GM18858 (cell line): ENCODE data around the gene CDK8.

Experiments
- ATAC-seq: cut with Tn5 transposase; IDR thresholded peaks from one replicate; pipeline ENCODE4 v1.9.1; 2021; ENCODE audit not compliant: unreplicated experiment

CDK8 gene

DNA sequence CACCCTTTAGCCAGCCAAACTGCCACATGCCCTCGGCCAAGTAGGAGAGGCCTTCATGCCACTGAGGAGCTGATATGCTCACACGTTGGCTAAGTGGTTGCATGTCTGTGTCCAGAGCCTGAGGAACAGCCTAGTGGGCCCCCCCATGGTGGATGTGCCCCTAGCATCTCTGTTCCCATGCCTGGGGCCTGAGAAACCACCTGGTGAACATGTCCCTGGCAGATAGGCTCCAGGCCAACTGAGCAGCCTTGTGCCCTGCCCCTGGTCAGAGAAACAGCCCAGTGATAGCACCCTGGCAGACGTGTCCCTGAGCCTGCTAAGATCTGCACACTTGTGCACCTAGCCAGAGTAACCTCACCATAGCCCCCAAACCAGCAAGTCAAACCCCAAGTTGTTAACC, 181.7 kb downstream of the CDK8 start:
- no peak for ATAC-seq

DNA sequence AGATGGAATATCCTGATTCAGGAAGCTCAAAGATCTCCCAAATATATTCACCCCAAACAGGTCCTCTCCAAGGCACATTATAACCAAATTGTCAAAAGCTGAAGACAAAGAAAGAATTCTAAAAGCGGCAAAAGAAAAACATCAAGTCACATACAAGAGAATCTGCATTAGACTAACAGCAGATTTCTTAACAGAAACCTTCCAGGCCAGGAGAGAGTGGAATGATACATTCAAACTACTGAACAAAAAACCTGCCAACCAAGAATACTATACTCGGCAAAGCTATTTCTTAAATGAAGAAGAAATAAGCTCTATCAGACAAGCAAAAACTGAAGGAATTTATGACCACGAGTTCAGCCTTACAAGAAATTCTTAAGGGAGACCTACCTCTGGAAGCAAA, 183.0 kb downstream of the CDK8 start:
- ATAC-seq = no peak

DNA sequence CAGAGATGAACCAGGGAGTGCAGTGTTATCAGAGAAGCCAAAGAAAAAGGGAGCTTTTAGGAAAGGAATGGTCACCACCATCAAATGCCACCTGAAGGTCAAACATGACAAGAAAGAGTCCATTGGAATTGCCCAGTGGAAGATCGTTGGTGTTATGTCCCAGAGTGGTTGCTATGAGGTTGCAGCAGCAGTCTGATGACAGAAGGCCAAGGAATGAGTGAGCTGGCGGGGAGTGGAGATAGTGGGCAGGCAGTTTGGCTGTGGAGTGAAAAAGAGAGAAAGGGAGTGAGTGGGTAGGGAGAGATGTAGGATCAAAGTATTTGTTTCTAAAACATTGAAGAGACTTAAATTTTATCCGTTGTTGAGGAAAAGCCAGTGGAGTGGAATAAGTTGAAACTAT, 186.2 kb downstream of the CDK8 start:
- ATAC-seq = no peak

DNA sequence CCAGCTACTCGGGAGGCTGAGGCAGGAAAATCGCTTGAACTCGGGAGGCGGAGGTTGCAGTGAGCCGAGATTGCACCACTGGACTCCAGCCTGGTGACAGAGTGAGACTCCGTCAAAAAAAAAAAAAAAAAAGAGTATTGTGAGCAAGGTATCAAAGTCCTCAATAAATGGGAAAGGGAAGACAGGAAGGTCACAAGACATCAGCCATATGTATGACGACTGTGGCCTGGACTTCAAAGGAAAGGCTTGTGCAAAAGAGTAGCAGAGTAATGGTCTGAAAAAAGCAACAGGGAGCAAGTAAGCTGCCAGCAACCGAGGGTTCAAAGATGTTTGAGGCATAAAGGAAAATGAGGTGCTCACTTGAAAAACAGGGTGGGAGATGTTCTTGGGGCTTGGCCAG, 187.5 kb downstream of the CDK8 start:
- ATAC-seq = no peak

DNA sequence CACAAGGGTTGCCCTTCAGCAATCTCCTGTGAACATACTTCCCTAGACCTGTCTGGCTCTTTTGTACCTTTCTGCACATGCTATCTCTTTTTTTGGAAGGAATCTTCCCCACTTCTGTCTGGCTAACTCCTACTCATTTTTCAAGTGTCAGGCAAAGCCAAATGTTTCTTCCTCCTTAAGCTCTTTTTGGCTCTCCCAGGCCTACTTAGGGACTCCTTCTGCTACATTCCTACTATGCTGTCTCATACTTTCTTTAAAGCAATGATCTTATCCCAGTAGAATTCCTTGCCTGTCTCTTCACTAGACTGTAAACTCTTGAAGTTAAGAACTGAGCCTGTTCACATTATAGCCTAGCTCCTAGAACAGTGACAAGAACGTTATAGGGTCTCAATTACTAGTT, 188.6 kb downstream of the CDK8 start:
- no peak for ATAC-seq

DNA sequence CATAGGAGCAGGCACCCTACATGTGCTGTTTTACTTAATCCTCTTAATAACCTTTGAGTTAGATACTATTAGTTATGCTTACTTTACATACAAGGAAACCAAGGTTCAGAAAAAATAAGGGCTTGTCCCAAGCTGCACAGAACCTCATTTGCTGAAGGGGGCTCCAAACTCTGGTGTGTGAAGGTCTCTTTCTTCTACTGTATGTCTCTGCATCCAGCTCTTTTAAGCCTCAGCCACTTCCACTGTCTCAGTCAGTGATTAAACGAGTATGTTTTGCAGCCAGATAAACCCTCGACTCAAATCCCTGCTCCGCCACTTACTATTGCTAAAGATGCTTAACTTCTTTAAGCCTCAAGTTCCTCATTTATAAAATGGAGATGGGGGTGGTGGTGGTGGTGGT, 191.2 kb downstream of the CDK8 start:
- ATAC-seq = no peak

DNA sequence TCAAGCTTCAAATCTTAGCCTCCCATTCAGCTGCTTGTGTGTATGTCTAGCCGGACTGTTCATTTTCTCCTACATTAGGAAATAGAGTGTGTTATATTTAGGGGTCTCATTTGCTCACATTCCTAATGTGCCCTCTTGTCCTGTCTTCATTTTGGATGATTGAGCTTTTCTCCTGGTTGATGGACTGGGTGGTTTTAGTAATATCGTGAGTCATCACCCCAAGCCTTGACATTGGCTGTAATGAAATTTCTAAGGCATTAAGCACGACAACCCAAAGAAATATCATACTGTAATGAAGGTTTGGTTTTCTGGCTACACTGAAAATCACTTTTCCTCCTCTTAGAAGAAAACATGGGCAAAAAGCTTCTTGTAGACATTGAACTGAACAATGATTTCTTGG, 192.8 kb downstream of the CDK8 start:
- no peak for ATAC-seq

DNA sequence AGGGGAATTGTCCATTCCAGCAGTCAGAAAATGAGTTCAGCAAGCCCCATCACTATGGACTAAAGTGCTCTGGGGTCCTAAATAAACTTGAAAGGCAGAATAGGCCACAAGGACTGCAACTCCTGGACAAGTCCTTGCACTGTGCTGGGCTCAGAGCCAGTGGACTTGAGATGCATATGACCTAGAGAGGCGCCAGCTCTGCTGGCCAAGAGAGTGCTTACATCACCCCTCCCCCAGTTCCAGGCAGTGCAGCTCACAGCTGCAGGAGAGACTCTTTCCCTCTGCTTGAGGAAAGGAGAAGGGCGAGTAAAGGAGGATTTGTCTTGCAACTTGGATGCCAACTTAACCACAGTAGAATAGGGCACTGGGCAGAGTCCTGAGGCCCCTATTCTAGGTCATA, 194.1 kb downstream of the CDK8 start:
- no peak for ATAC-seq

DNA sequence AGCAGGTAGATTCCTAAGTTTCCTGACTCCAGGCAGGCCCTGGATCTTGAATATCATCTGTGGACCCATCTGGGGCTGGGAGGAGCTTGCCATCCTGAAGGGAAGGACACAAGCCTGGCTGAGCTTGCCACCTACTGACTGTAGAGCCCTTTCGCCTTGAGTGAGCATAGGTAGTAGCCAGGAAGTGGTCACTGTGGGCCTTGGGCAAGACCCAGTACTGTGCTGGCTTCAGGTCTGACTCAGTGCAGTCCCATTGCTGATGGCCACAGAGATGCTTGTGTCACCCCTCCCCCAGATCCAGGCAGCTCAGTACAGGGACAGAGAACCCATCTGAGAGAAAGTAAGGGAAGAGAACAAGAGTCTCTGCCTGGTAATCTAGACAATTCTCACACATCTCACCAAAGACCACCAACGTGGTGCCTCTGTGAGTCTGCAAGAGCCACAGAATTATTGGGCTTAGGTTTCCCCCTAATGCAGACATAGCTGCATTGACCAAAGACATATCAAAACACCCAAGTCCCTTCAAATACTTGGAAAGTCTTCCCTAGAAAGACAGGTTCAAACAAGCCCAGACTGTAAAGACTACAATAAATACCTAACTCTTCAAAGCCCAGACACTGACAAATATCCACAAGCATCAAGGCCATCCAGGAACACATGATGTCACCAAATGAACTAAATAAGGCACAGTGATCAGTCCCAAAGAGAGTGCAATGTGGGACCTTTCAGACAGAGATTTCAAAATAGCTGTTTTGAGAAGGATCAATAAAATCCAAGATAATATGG, 195.3 kb downstream of the CDK8 start:
- ATAC-seq = no peak
